ENCODE data around the gene KRT73.

DNA sequence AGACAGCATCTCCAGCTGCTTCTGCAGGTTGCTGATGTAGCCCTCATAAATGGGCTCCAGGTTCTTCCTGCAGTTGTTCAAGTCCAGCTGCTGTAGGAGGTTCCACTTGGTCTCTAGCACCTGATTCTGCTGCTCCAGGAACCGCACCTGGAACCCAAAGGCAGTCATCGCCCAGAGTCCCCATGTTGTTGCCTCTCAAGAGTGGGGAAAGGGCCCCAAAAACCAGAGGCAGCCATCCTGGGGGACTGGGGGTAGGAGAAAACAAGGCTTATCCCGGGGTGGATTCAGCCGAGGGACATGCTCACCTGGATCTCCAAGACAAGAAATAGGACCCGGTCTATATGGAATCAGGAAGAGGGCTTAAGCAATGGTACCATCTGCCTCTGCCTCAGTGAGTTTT, 19.4 kb downstream of the KRT73 start:
- TF ChIP-seq CTCF (conservative IDR thresholded peaks at IDR 0.05; ENCODE audit: low read depth in 2 of 2) (no peak), CREB1 (CRISPR knock-in tag; IDR thresholded peaks at IDR 0.05; ENCODE audit: low read depth) (no peak), EZH2 (IDR thresholded peaks at IDR 0.05; ENCODE audit: low read depth, unreplicated experiment) (no peak), EZH2phosphoT487 (IDR thresholded peaks at IDR 0.05; ENCODE audit: unreplicated experiment) (no peak), POLR2AphosphoS5 (IDR thresholded peaks at IDR 0.05; ENCODE audit: low read depth) (no peak), JUNB (IDR thresholded peaks at IDR 0.05; ENCODE audit: unreplicated experiment) (no peak), ZNF331 (CRISPR knock-in tag; IDR thresholded peaks at IDR 0.05; ENCODE audit: low read depth) (no peak), NANOG (IDR thresholded peaks at IDR 0.05; ENCODE audit: borderline replicate concordance) (no peak), STAT1 (IDR thresholded peaks at IDR 0.05; ENCODE audit: unreplicated experiment) (no peak), ETS1 (IDR thresholded peaks at IDR 0.05) (no peak), ZNF114 (CRISPR knock-in tag; IDR thresholded peaks at IDR 0.05) (no peak)
- TF ChIP-seq, protein P1, sequence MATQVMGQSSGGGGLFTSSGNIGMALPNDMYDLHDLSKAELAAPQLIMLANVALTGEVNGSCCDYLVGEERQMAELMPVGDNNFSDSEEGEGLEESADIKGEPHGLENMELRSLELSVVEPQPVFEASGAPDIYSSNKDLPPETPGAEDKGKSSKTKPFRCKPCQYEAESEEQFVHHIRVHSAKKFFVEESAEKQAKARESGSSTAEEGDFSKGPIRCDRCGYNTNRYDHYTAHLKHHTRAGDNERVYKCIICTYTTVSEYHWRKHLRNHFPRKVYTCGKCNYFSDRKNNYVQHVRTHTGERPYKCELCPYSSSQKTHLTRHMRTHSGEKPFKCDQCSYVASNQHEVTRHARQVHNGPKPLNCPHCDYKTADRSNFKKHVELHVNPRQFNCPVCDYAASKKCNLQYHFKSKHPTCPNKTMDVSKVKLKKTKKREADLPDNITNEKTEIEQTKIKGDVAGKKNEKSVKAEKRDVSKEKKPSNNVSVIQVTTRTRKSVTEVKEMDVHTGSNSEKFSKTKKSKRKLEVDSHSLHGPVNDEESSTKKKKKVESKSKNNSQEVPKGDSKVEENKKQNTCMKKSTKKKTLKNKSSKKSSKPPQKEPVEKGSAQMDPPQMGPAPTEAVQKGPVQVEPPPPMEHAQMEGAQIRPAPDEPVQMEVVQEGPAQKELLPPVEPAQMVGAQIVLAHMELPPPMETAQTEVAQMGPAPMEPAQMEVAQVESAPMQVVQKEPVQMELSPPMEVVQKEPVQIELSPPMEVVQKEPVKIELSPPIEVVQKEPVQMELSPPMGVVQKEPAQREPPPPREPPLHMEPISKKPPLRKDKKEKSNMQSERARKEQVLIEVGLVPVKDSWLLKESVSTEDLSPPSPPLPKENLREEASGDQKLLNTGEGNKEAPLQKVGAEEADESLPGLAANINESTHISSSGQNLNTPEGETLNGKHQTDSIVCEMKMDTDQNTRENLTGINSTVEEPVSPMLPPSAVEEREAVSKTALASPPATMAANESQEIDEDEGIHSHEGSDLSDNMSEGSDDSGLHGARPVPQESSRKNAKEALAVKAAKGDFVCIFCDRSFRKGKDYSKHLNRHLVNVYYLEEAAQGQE (IDR thresholded peaks at IDR 0.05; ENCODE audit: unreplicated experiment), result no peak
- TF ChIP-seq, protein P2, sequence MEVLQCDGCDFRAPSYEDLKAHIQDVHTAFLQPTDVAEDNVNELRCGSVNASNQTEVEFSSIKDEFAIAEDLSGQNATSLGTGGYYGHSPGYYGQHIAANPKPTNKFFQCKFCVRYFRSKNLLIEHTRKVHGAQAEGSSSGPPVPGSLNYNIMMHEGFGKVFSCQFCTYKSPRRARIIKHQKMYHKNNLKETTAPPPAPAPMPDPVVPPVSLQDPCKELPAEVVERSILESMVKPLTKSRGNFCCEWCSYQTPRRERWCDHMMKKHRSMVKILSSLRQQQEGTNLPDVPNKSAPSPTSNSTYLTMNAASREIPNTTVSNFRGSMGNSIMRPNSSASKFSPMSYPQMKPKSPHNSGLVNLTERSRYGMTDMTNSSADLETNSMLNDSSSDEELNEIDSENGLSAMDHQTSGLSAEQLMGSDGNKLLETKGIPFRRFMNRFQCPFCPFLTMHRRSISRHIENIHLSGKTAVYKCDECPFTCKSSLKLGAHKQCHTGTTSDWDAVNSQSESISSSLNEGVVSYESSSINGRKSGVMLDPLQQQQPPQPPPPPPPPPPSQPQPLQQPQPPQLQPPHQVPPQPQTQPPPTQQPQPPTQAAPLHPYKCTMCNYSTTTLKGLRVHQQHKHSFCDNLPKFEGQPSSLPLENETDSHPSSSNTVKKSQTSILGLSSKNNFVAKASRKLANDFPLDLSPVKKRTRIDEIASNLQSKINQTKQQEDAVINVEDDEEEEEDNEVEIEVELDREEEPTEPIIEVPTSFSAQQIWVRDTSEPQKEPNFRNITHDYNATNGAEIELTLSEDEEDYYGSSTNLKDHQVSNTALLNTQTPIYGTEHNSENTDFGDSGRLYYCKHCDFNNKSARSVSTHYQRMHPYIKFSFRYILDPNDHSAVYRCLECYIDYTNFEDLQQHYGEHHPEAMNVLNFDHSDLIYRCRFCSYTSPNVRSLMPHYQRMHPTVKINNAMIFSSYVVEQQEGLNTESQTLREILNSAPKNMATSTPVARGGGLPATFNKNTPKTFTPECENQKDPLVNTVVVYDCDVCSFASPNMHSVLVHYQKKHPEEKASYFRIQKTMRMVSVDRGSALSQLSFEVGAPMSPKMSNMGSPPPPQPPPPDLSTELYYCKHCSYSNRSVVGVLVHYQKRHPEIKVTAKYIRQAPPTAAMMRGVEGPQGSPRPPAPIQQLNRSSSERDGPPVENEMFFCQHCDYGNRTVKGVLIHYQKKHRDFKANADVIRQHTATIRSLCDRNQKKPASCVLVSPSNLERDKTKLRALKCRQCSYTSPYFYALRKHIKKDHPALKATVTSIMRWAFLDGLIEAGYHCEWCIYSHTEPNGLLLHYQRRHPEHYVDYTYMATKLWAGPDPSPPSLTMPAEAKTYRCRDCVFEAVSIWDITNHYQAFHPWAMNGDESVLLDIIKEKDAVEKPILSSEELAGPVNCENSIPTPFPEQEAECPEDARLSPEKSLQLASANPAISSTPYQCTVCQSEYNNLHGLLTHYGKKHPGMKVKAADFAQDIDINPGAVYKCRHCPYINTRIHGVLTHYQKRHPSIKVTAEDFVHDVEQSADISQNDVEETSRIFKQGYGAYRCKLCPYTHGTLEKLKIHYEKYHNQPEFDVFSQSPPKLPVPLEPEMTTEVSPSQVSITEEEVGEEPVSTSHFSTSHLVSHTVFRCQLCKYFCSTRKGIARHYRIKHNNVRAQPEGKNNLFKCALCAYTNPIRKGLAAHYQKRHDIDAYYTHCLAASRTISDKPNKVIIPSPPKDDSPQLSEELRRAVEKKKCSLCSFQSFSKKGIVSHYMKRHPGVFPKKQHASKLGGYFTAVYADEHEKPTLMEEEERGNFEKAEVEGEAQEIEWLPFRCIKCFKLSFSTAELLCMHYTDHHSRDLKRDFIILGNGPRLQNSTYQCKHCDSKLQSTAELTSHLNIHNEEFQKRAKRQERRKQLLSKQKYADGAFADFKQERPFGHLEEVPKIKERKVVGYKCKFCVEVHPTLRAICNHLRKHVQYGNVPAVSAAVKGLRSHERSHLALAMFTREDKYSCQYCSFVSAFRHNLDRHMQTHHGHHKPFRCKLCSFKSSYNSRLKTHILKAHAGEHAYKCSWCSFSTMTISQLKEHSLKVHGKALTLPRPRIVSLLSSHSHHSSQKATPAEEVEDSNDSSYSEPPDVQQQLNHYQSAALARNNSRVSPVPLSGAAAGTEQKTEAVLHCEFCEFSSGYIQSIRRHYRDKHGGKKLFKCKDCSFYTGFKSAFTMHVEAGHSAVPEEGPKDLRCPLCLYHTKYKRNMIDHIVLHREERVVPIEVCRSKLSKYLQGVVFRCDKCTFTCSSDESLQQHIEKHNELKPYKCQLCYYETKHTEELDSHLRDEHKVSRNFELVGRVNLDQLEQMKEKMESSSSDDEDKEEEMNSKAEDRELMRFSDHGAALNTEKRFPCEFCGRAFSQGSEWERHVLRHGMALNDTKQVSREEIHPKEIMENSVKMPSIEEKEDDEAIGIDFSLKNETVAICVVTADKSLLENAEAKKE (CRISPR knock-in tag; IDR thresholded peaks at IDR 0.05), result no peak

Data from GM23338 (cell line).